CD14-positive monocyte (primary cell): Measurements from ENCODE around the gene TARS3. TPM values are rescaled to one million over a fixed set of nuclear protein-coding genes. Genes with fewer than 3 reads are reported as not detected.

Experiments
- DNase-seq, 3 donors: peaks; one replicate each; pipeline ENCODE4 v3.0.0-alpha.2; 2011 to 2022
- H2AFZ ChIP-seq: 2 replicates; pipeline ENCODE4 v1.6.0; 2012; ENCODE audit warnings: mild to moderate bottlenecking, low read depth, low read length, inconsistent platforms; ENCODE audit not compliant: insufficient read depth, poor library complexity, severe bottlenecking
- H3K27ac ChIP-seq, 2 donors: 1 replicate in 1 of 2; 2 replicates in 1 of 2; pipeline ENCODE4 v1.5.1; 2012 to 2013; ENCODE audit warnings: low read length in 2 of 2, control low read depth in 1 of 2, inconsistent platforms in 1 of 2, low read depth in 1 of 2, mild to moderate bottlenecking in 1 of 2
- H3K27me3 ChIP-seq, 2 donors: one replicate each; pipeline versions ENCODE4 v1.6.0 to v1.6.1; 2011 to 2013; ENCODE audit warnings: low read length in 2 of 2; ENCODE audit not compliant: control insufficient read depth in 2 of 2, insufficient read depth in 2 of 2
- H3K36me3 ChIP-seq, 2 donors: replicated peaks in 1 of 2; 1 replicate in 1 of 2; 2 replicates in 1 of 2; pipeline versions ENCODE4 v1.5.1 to v1.6.1; 2012 to 2013; ENCODE audit warnings: low read length in 2 of 2, control low read depth in 1 of 2, inconsistent platforms in 1 of 2, mild to moderate bottlenecking in 1 of 2; ENCODE audit not compliant: insufficient read depth in 2 of 2, control insufficient read depth in 1 of 2
- H3K4me1 ChIP-seq, 2 donors: 1 replicate in 1 of 2; 2 replicates in 1 of 2; pipeline versions ENCODE4 v1.5.1 to v1.6.1; 2012 to 2013; ENCODE audit warnings: low read length in 2 of 2, control low read depth in 1 of 2, inconsistent platforms in 1 of 2, mild to moderate bottlenecking in 1 of 2, moderate library complexity in 1 of 2; ENCODE audit not compliant: insufficient read depth in 2 of 2, control insufficient read depth in 1 of 2
- H3K4me2 ChIP-seq: replicated peaks from 2 replicates; pipeline ENCODE3; 2012; ENCODE audit warnings: low read length, moderate library complexity, mild to moderate bottlenecking; ENCODE audit not compliant: poor library complexity, severe bottlenecking; ENCODE audit errors: extremely low read depth
- H3K4me3 ChIP-seq, 3 experiments: fragments of 200-600 bp in 1 of 3; sonication (generic) in 1 of 3; replicated peaks in 1 of 3; 1 replicate in 2 of 3; 2 replicates in 1 of 3; pipeline ENCODE4 v1.5.1; 2011 to 2013; ENCODE audit warnings: low read length in 3 of 3, mild to moderate bottlenecking in 3 of 3, control low read depth in 2 of 3, low read depth in 2 of 3, inconsistent platforms in 1 of 3, moderate library complexity in 1 of 3
- H3K79me2 ChIP-seq: 2 replicates; pipeline ENCODE4 v1.6.0; 2012; ENCODE audit warnings: mild to moderate bottlenecking, control low read depth, inconsistent platforms, low read length, moderate library complexity; ENCODE audit not compliant: insufficient read depth
- H3K9ac ChIP-seq: 2 replicates; pipeline ENCODE4 v1.6.0; 2017; ENCODE audit warnings: low read length, mild to moderate bottlenecking; ENCODE audit not compliant: insufficient read depth, poor library complexity, severe bottlenecking
- H3K9me3 ChIP-seq, 2 donors: replicated peaks in 1 of 2; 1 replicate in 1 of 2; 2 replicates in 1 of 2; pipeline versions ENCODE4 v1.5.1 to v1.6.1; 2012 to 2013; ENCODE audit warnings: low read length in 2 of 2, control low read depth in 1 of 2; ENCODE audit not compliant: control insufficient read depth in 1 of 2, insufficient read depth in 1 of 2
- H4K20me1 ChIP-seq: 2 replicates; pipeline ENCODE4 v1.6.0; 2012; ENCODE audit warnings: mild to moderate bottlenecking, low read length, control low read depth, moderate library complexity; ENCODE audit not compliant: insufficient read depth
- H3K27ac Mint-ChIP-seq, 7 donors: one replicate each; pipeline ENCODE4 v1.8.0; 2020; ENCODE audit warnings: mild to moderate bottlenecking in 7 of 7, mixed read lengths in 7 of 7, moderate library complexity in 6 of 7, inconsistent platforms in 2 of 7
- H3K27me3 Mint-ChIP-seq, 3 donors: one replicate each; pipeline ENCODE4 v1.8.0; 2021 to 2022; ENCODE audit warnings: low read depth in 3 of 3, mild to moderate bottlenecking in 3 of 3, mixed read lengths in 3 of 3, moderate library complexity in 3 of 3, inconsistent platforms in 1 of 3
- H3K36me3 Mint-ChIP-seq, 2 donors: one replicate each; pipeline ENCODE4 v1.8.0; 2020; ENCODE audit warnings: mixed read lengths in 2 of 2, inconsistent platforms in 1 of 2, mild to moderate bottlenecking in 1 of 2
- H3K4me1 Mint-ChIP-seq: one replicate; pipeline ENCODE4 v1.8.0; 2020; ENCODE audit warnings: mild to moderate bottlenecking, mixed read lengths
- H3K4me3 Mint-ChIP-seq, 2 donors: one replicate each; pipeline ENCODE4 v1.8.0; 2020; ENCODE audit warnings: mild to moderate bottlenecking in 2 of 2, mixed read lengths in 2 of 2, moderate library complexity in 1 of 2
- H3K9me3 Mint-ChIP-seq, 7 donors: one replicate each; pipeline ENCODE4 v1.8.0; 2020 to 2022; ENCODE audit warnings: mixed read lengths in 7 of 7, mild to moderate bottlenecking in 6 of 7, moderate library complexity in 6 of 7, inconsistent platforms in 2 of 7
- CTCF ChIP-seq: fragments of 200-600 bp; IDR thresholded peaks from one replicate; pipeline ENCODE4 v1.8.0; 2022; ENCODE audit warnings: antibody characterized with exemption, mild to moderate bottlenecking
- WGBS: methylation state at CpG from one replicate; pipeline ENCODE4 v1.1.5; 2013; ENCODE audit warnings: missing lambda C conversion rate; ENCODE audit not compliant: insufficient coverage; 5-methylcytosine and 5-hydroxymethylcytosine counted together
- intact Hi-C, 2 donors: fragments of 100-400 bp; cut with micrococcal nuclease; formaldehyde crosslinking; loops; one replicate each; pipeline versions ENCODE4 v1.15.0 to v1.15.1; 2023
- polyA plus RNA-seq, 3 donors: library from polyadenylated mRNA; depleted of rRNA in 1 of 3; unstranded in 2 of 3; stranded (reverse) in 1 of 3; fragments of 300-500 nt in 2 of 3; fragments of >200 nt in 1 of 3; fragmentation: Illumina TruSeq in 2 of 3; gene quantifications; 1 replicate in 2 of 3; 2 replicates in 1 of 3; pipeline ENCODE4 v1.2.3, GENCODE V29; 2012 to 2021

Gene TARS3
- polyA plus RNA-seq, 3 donors: 1.3 to 2.4 (median 1.8) TPM

GRCh38 chr15:101660005-101660404, 64.3 kb downstream of the TARS3 start:
- intact Hi-C loops: no loop called here
- peaks cover 0 to 8% of the 10 kb centered on the region in 2 donors for H3K36me3 Mint-ChIP-seq
- Histone ChIP-seq H3K9me3 (no peaks in the 10 kb centered on the region), H3K4me3 (no peak overlapping the region), H3K27me3 (no peaks in the 10 kb centered on the region), H3K79me2 (no peaks in the 10 kb centered on the region), H3K9ac (no peak overlapping the region), H2AFZ (no peak overlapping the region), H3K36me3 (no peaks in the 10 kb centered on the region), H3K4me2 (no peak overlapping the region), H4K20me1 (no peaks in the 10 kb centered on the region), H3K27ac (no peak overlapping the region), H3K4me1 (peaks cover 0 to 8% of the 10 kb centered on the region in 2 donors)
- 100% methylated on average over 2 of the region's 2 CpGs for WGBS
- H3K27me3 Mint-ChIP-seq: no peaks in the 10 kb centered on the region
- TF ChIP-seq CTCF: no peak
- DNase-seq: no peak
- H3K27ac Mint-ChIP-seq: no peak overlapping the region
- H3K4me3 Mint-ChIP-seq: no peak overlapping the region
- no peaks in the 10 kb centered on the region for H3K9me3 Mint-ChIP-seq
- H3K4me1 Mint-ChIP-seq: peaks cover 11% of the 10 kb centered on the region

GRCh38 chr15:101657968-101658784, 66.1 kb downstream of the TARS3 start:
- no peak overlapping the region for H2AFZ ChIP-seq
- H3K9me3 ChIP-seq: no peaks in the 10 kb centered on the region
- TF ChIP-seq CTCF: no peak
- no peaks in the 10 kb centered on the region for H3K27me3 Mint-ChIP-seq
- peaks cover 18 to 24% of the 10 kb centered on the region in 2 donors for H3K4me1 ChIP-seq
- H3K9ac ChIP-seq: no peak overlapping the region
- H3K27ac ChIP-seq: no peak overlapping the region
- H3K4me3 ChIP-seq: no peak overlapping the region
- H3K27ac Mint-ChIP-seq: peak overlapping the region in 4 of 7 donors; percentile 3 to 64 (median 43)
- H3K36me3 Mint-ChIP-seq: peaks cover 0 to 8% of the 10 kb centered on the region in 2 donors
- WGBS: 39% methylated on average over 8 of the region's 9 CpGs
- peaks cover 27% of the 10 kb centered on the region for H3K4me1 Mint-ChIP-seq
- intact Hi-C loops: loop anchor here (10.0 kb wide), 4 partner anchors 153 to 1053 kb away; partner anchors contain the start of genes ASB7 (in 1 of the 2) and LINS1 (in 1 of the 2)
- H3K9me3 Mint-ChIP-seq: no peaks in the 10 kb centered on the region
- no peak for DNase-seq
- H3K27me3 ChIP-seq: no peaks in the 10 kb centered on the region
- no peaks in the 10 kb centered on the region for H4K20me1 ChIP-seq
- peak overlapping the region in 1 of 2 donors; percentile 51 for H3K4me3 Mint-ChIP-seq
- no peaks in the 10 kb centered on the region for H3K36me3 ChIP-seq
- H3K4me2 ChIP-seq: peak overlapping the region; percentile 10
- peaks cover 3% of the 10 kb centered on the region for H3K79me2 ChIP-seq
